HepG2 (cell line): Measurements from ENCODE around the gene GAS2L1. TPM values are rescaled to one million over a fixed set of nuclear protein-coding genes. Genes with fewer than 3 reads are reported as not detected.

ENCODE experiments used
- ATAC-seq: fragments of 200-7000 bp; cut with Tn5 transposase; 3 replicates; pipeline ENCODE4 v1.9.1; 2020; ENCODE audit warnings: mild to moderate bottlenecking, moderate library complexity
- BruUV-seq: library from RNA; stranded (reverse); fragments of 400-500 nt; replicated peaks from 2 replicates; lab custom pipeline; 2021; lab: Mats Ljungman, UMichigan
- CTCF ChIA-PET: fragments of 300-600 bp; formaldehyde crosslinking; extraction: SDS; loops from one replicate; lab custom pipeline; 2021; ENCODE audit warnings: low total read pairs, inconsistent platforms, low intra/inter-chr PET ratio; lab: Yijun Ruan, JAX
- POLR2A ChIA-PET: fragments of 350-600 bp; sonication (Branson Sonifier 250); formaldehyde crosslinking; loops from one replicate; lab custom pipeline; 2020; ENCODE audit warnings: antibody characterized with exemption, inconsistent platforms; lab: Yijun Ruan, JAX
- DNase-seq: peaks from one replicate; pipeline ENCODE4 v3.0.0-alpha.2; 2015; ENCODE audit warnings: low spot score
- FAIRE-seq: peaks from 3 replicates; lab custom pipeline; 2011; peaks lifted over from hg19 to GRCh38; lab: Jason Lieb, UNC
- H2AFZ ChIP-seq: one replicate; pipeline ENCODE4 v1.6.1; 2011; ENCODE audit warnings: low read length, inconsistent platforms
- H3K27ac ChIP-seq: fragments of 300-600 bp; 3 replicates; pipeline ENCODE4 v1.8.0; 2011; ENCODE audit warnings: mixed run types, mild to moderate bottlenecking, mixed read lengths, low read length, inconsistent platforms; ENCODE audit not compliant: insufficient read depth; ENCODE audit errors: extremely low read length
- H3K27me3 ChIP-seq, 2 experiments: fragments of 200-600 bp in 1 of 2; 2 replicates in 1 of 2; 3 replicates in 1 of 2; pipeline versions ENCODE4 v1.6.0 to v1.8.0; 2011; ENCODE audit warnings: low read length in 2 of 2, mild to moderate bottlenecking in 2 of 2, moderate library complexity in 2 of 2, inconsistent platforms in 1 of 2; ENCODE audit not compliant: insufficient read depth in 2 of 2, control insufficient read depth in 1 of 2
- H3K36me3 ChIP-seq, 2 experiments: fragments of 200-600 bp in 1 of 2; replicated peaks in 1 of 2; 2 replicates in 1 of 2; 3 replicates in 1 of 2; pipeline versions ENCODE4 v1.5.1 to v1.8.0; 2011; ENCODE audit warnings: low read length in 2 of 2, inconsistent platforms in 1 of 2; ENCODE audit not compliant: insufficient read depth in 2 of 2, control insufficient read depth in 1 of 2
- H3K4me1 ChIP-seq: 2 replicates; pipeline ENCODE4 v1.5.1; 2012; ENCODE audit warnings: low read length, inconsistent platforms; ENCODE audit not compliant: insufficient read depth
- H3K4me2 ChIP-seq: 2 replicates; pipeline ENCODE4 v1.6.0; 2011; ENCODE audit warnings: low read depth, low read length, inconsistent platforms
- H3K4me3 ChIP-seq, 3 experiments: fragments of 200-600 bp in 1 of 3; sonication (generic), shearing (Covaris generic) in 1 of 3; replicated peaks in 1 of 3; 2 replicates each; pipeline ENCODE4 v1.5.1; 2011 to 2016; ENCODE audit warnings: low read length in 3 of 3, inconsistent platforms in 2 of 3, low read depth in 2 of 3, mild to moderate bottlenecking in 2 of 3, control low read depth in 1 of 3, mixed read lengths in 1 of 3; ENCODE audit not compliant: insufficient read depth in 1 of 3
- H3K79me2 ChIP-seq: one replicate; pipeline ENCODE4 v1.6.1; 2011; ENCODE audit warnings: low read length, inconsistent platforms; ENCODE audit not compliant: insufficient read depth
- H3K9ac ChIP-seq: 2 replicates; pipeline ENCODE4 v1.6.0; 2011; ENCODE audit warnings: mild to moderate bottlenecking, low read depth, low read length, inconsistent platforms; ENCODE audit not compliant: insufficient read depth
- H3K9me3 ChIP-seq: 2 replicates; pipeline ENCODE4 v1.5.1; 2012; ENCODE audit warnings: mild to moderate bottlenecking, low read length
- H4K20me1 ChIP-seq: 2 replicates; pipeline ENCODE4 v1.6.0; 2011; ENCODE audit warnings: inconsistent platforms, mild to moderate bottlenecking, low read length, moderate library complexity; ENCODE audit not compliant: insufficient read depth
- PBX3 ChIP-seq: sonication (generic); formaldehyde crosslinking; IDR thresholded peaks from 2 replicates; pipeline ENCODE4 v1.8.1; 2023; ENCODE audit warnings: missing genetic modification reagents, inconsistent platforms, borderline replicate concordance
- RXRB ChIP-seq: IDR thresholded peaks from 2 replicates; pipeline ENCODE4 v1.6.1; 2016; ENCODE audit warnings: borderline replicate concordance, missing genetic modification reagents, missing compliant biosample characterization
- TBX3 ChIP-seq: fragments of 450-650 bp; IDR thresholded peaks from 2 replicates; pipeline ENCODE4 v1.6.1; 2017; ENCODE audit warnings: antibody characterized with exemption, mild to moderate bottlenecking, inconsistent platforms, borderline replicate concordance
- ZNF24 ChIP-seq: fragments of 450-650 bp; IDR thresholded peaks from 2 replicates; pipeline ENCODE4 v1.6.1; 2017; ENCODE audit warnings: antibody characterized with exemption, mild to moderate bottlenecking
- WGBS: methylation state at CpG from one replicate; pipeline ENCODE4 v1.1.6; 2017; ENCODE audit warnings: low lambda C conversion rate; 5-methylcytosine and 5-hydroxymethylcytosine counted together
- in situ Hi-C: cut with HindIII; loops from 2 replicates; pipeline ENCODE4 v1.10.0; 2017; ENCODE audit warnings: low pct_unique_long_range_greater_than_20kb; ENCODE audit not compliant: extremely low pct_ligation_motif_present
- intact Hi-C: fragments of 100-400 bp; cut with micrococcal nuclease; formaldehyde crosslinking; loops from one replicate; pipeline ENCODE4 v1.10.0; 2022; ENCODE audit not compliant: unreplicated experiment
- polyA plus RNA-seq, 8 experiments: library from polyadenylated mRNA; depleted of rRNA in 3 of 8; stranded (reverse) in 7 of 8; unstranded in 1 of 8; fragments of >200 nt; fragmentation: Illumina TruSeq in 4 of 8; extraction: Trizol in 4 of 8; gene quantifications; 2 replicates each; pipeline versions ENCODE4 v1.2.1 to v1.2.3, GENCODE V29; 2011 to 2016; ENCODE audit warnings: low read depth in 4 of 8, missing spikeins in 1 of 8, mixed read lengths in 1 of 8; ENCODE audit not compliant: insufficient read depth in 1 of 8
- total RNA-seq, 5 experiments: library from RNA; depleted of rRNA; stranded (reverse); fragments of >200 nt; fragmentation: Illumina TruSeq; extraction: Trizol; gene quantifications; 2 replicates each; pipeline ENCODE4 v1.2.3, GENCODE V29; 2016; ENCODE audit warnings: low read depth in 1 of 5

The GAS2L1 gene
- total and polyA plus RNA-seq, 2 of the 13 experiments (the other 11 are each of a cell fraction or from before 2014, with no cell fraction given) = 1.8 to 3.3 TPM

- CTCF ChIA-PET = no interaction called here
- BruUV-seq = no TSS peak
- no peak for FAIRE-seq
Observed at GRCh38 chr22:29351891-29352290, 45.4 kb downstream of the GAS2L1 start.

GRCh38 chr22:29352778-29353177 lies 46.3 kb downstream of the GAS2L1 start:
- Histone ChIP-seq H3K4me2 (no peak overlapping the region), H3K9me3 (no peaks in the 10 kb centered on the region), H4K20me1 (no peaks in the 10 kb centered on the region), H3K4me1 (no peaks in the 10 kb centered on the region), H3K36me3 (peaks cover 24 to 70% of the 10 kb centered on the region in 2 experiments), H3K4me3 (no peak overlapping the region), H3K27me3 (no peaks in the 10 kb centered on the region), H2AFZ (no peak overlapping the region), H3K79me2 (no peaks in the 10 kb centered on the region), H3K9ac (no peak overlapping the region), H3K27ac (no peak overlapping the region)
- intact Hi-C loops = no loop called here
- in situ Hi-C loops = no loop called here
- WGBS = over 99% methylated on average over 9 of the region's 9 CpGs
- CTCF ChIA-PET = no interaction called here
- FAIRE-seq = no peak
- BruUV-seq = no TSS peak
- no peak for ATAC-seq
- POLR2A ChIA-PET = no interaction called here
- TF ChIP-seq PBX3 (no peak), ZNF24 (no peak), RXRB (no peak)
- DNase-seq = no peak

More at GRCh38 chr22:29351891-29352290, 45.4 kb downstream of the GAS2L1 start:
- no peak for DNase-seq
- POLR2A ChIA-PET = no interaction called here
- WGBS = 86% methylated on average over 4 of the region's 9 CpGs
- no peak for TF ChIP-seq TBX3
- TF ChIP-seq, all 625 proteins: peak for 0
- H3K79me2 ChIP-seq = no peaks in the 10 kb centered on the region
- ATAC-seq = no peak
- no peaks in the 10 kb centered on the region for H4K20me1 ChIP-seq
- H3K27me3 ChIP-seq = no peaks in the 10 kb centered on the region
- H3K4me2 ChIP-seq = no peak overlapping the region
- intact Hi-C loops (no loop called here), in situ Hi-C loops (no loop called here)
- peaks cover 24 to 75% of the 10 kb centered on the region in 2 experiments for H3K36me3 ChIP-seq
- no peak overlapping the region for H3K4me3 ChIP-seq
- H3K9me3 ChIP-seq = no peaks in the 10 kb centered on the region
- no peaks in the 10 kb centered on the region for H3K4me1 ChIP-seq
- no peak overlapping the region for H2AFZ ChIP-seq
- H3K9ac ChIP-seq = no peak overlapping the region
- no peak overlapping the region for H3K27ac ChIP-seq
